A549 (cell line): ENCODE results near the gene CD37. TPM values are rescaled to one million over a fixed set of nuclear protein-coding genes. Genes with fewer than 3 reads are reported as not detected.

Experiments
- ATAC-seq, 2 experiments: fragments of 200-7000 bp in 1 of 2; fragments of >200 bp in 1 of 2; cut with Nextera tagmentation in 1 of 2; cut with Tn5 transposase in 1 of 2; 3 replicates each; pipeline versions ENCODE4 v1.8.0 to v1.9.1; 2018 to 2020; ENCODE audit warnings: mild to moderate bottlenecking in 1 of 2, moderate library complexity in 1 of 2
- CTCF ChIA-PET: fragments of 300-600 bp; sonication (Branson Sonifier 250); formaldehyde crosslinking; extraction: SDS; loops from one replicate; lab custom pipeline; 2021; ENCODE audit warnings: antibody characterized with exemption, inconsistent platforms; lab: Yijun Ruan, JAX
- POLR2A ChIA-PET: fragments of 350-600 bp; formaldehyde crosslinking; extraction: SDS; loops from one replicate; lab custom pipeline; 2021; ENCODE audit warnings: antibody characterized with exemption, inconsistent platforms; lab: Yijun Ruan, JAX
- DNase-seq, 2 experiments: peaks; one replicate each; pipeline versions ENCODE4 v3.0.0 to v3.0.0-alpha.2; 2011 to 2016; ENCODE audit warnings: low read depth in 1 of 2, low spot score in 1 of 2
- FAIRE-seq: peaks from 2 replicates; lab custom pipeline; 2011; peaks lifted over from hg19 to GRCh38; lab: Jason Lieb, UNC
- H3K27ac ChIP-seq, 2 experiments: fragments of >200 bp; sonication (Bioruptor Twin); formaldehyde crosslinking; 3 replicates each; pipeline ENCODE4 v1.5.1; 2016 to 2017
- H3K4me1 ChIP-seq: fragments of >200 bp; sonication (Bioruptor Twin); formaldehyde crosslinking; 3 replicates; pipeline ENCODE4 v1.6.1; 2016
- H3K4me2 ChIP-seq: fragments of >200 bp; sonication (Bioruptor Twin); formaldehyde crosslinking; 3 replicates; pipeline ENCODE4 v1.6.1; 2016
- H3K4me3 ChIP-seq: fragments of >200 bp; sonication (Bioruptor Twin); formaldehyde crosslinking; 3 replicates; pipeline ENCODE4 v1.5.1; 2016
- H3K9me3 ChIP-seq: fragments of >200 bp; sonication (Bioruptor Twin); formaldehyde crosslinking; 3 replicates; pipeline ENCODE4 v1.6.1; 2016
- ATOH8 ChIP-seq: fragments of 250-450 bp; sonication (Bioruptor Pico); IDR thresholded peaks from 2 replicates; pipeline ENCODE4 v1.5.0; 2020; ENCODE audit warnings: low read depth, mild to moderate bottlenecking, moderate library complexity
- CBX8 ChIP-seq: fragments of 200-600 bp; sonication (generic); IDR thresholded peaks from 2 replicates; pipeline ENCODE4 v1.6.1; 2016
- CEBPB ChIP-seq, 2 experiments: fragments of >200 bp in 1 of 2; sonication (Bioruptor Twin) in 1 of 2; formaldehyde crosslinking in 1 of 2; IDR thresholded peaks; 2 replicates each; pipeline ENCODE4 v1.6.1; 2012 to 2016
- CHD2 ChIP-seq: fragments of 150-350 bp; IDR thresholded peaks from 2 replicates; pipeline ENCODE4 v1.6.1; 2014; ENCODE audit warnings: low read length; ENCODE audit not compliant: partially characterized antibody
- EHMT2 ChIP-seq: fragments of 200-600 bp; sonication (generic); IDR thresholded peaks from 2 replicates; pipeline ENCODE4 v1.6.1; 2016; ENCODE audit warnings: antibody characterized with exemption, low read depth, mild to moderate bottlenecking, moderate library complexity
- EP300 ChIP-seq, 2 experiments: fragments of >200 bp; sonication (Bioruptor Twin); formaldehyde crosslinking; IDR thresholded peaks; 2 replicates in 1 of 2; 3 replicates in 1 of 2; pipeline ENCODE4 v1.6.1; 2016 to 2017
- ESRRA ChIP-seq: fragments of 150-350 bp; IDR thresholded peaks from 2 replicates; pipeline ENCODE4 v1.6.1; 2014; ENCODE audit warnings: mild to moderate bottlenecking, low read length, borderline replicate concordance
- FOSB ChIP-seq: fragments of 250-450 bp; sonication (Bioruptor Pico); IDR thresholded peaks from 2 replicates; pipeline ENCODE4 v1.5.0; 2020; ENCODE audit warnings: mild to moderate bottlenecking, moderate library complexity
- FOSL2 ChIP-seq, 2 experiments: fragments of 450-650 bp in 1 of 2; fragments of >200 bp in 1 of 2; sonication (Bioruptor Twin) in 1 of 2; formaldehyde crosslinking; IDR thresholded peaks; 2 replicates each; pipeline versions ENCODE4 v1.5.0 to v1.6.1; 2016 to 2020; ENCODE audit warnings: mild to moderate bottlenecking in 1 of 2, moderate library complexity in 1 of 2
- FOXS1 ChIP-seq: fragments of 250-450 bp; sonication (Bioruptor Pico); IDR thresholded peaks from 2 replicates; pipeline ENCODE4 v1.5.0; 2020; ENCODE audit warnings: mild to moderate bottlenecking, moderate library complexity
- GATA3 ChIP-seq: IDR thresholded peaks from 2 replicates; pipeline ENCODE4 v1.6.1; 2012; ENCODE audit warnings: borderline replicate concordance
- HES2 ChIP-seq: fragments of >200 bp; sonication (Bioruptor Twin); formaldehyde crosslinking; IDR thresholded peaks from 2 replicates; pipeline ENCODE4 v1.6.1; 2016
- HEYL ChIP-seq: fragments of 250-450 bp; sonication (Bioruptor Pico); IDR thresholded peaks from 2 replicates; pipeline ENCODE4 v1.8.0; 2021; ENCODE audit warnings: mild to moderate bottlenecking, moderate library complexity
- JUN ChIP-seq, 2 experiments: fragments of >200 bp; sonication (Bioruptor Twin); formaldehyde crosslinking; IDR thresholded peaks; 2 replicates in 1 of 2; 3 replicates in 1 of 2; pipeline ENCODE4 v1.6.1; 2016 to 2017
- KDM5A ChIP-seq: fragments of 200-600 bp; sonication (generic); IDR thresholded peaks from 2 replicates; pipeline ENCODE4 v1.6.1; 2016; ENCODE audit warnings: antibody characterized with exemption, mild to moderate bottlenecking
- MAX ChIP-seq: IDR thresholded peaks from 2 replicates; pipeline ENCODE4 v1.6.1; 2012
- MAZ ChIP-seq: fragments of 150-350 bp; IDR thresholded peaks from 2 replicates; pipeline ENCODE4 v1.6.1; 2014; ENCODE audit warnings: antibody characterized with exemption, low read depth, low read length, borderline replicate concordance
- POLR2A ChIP-seq: IDR thresholded peaks from 2 replicates; pipeline ENCODE4 v1.6.1; 2012; ENCODE audit warnings: mild to moderate bottlenecking, low read length
- POLR2AphosphoS2 ChIP-seq: conservative IDR thresholded peaks from 2 replicates; pipeline ENCODE4 v1.6.1; 2012; ENCODE audit warnings: low read length, improper control_type of control experiment, inconsistent platforms
- RFX5 ChIP-seq: fragments of 450-650 bp; IDR thresholded peaks from 2 replicates; pipeline ENCODE4 v1.7.1; 2014; ENCODE audit warnings: antibody characterized with exemption, mild to moderate bottlenecking, moderate library complexity
- RNF2 ChIP-seq: fragments of 200-600 bp; sonication (generic); IDR thresholded peaks from 2 replicates; pipeline ENCODE4 v1.6.1; 2016; ENCODE audit warnings: low read depth, mild to moderate bottlenecking, antibody characterized with exemption, moderate library complexity, borderline replicate concordance
- SREBF2 ChIP-seq: fragments of 450-650 bp; IDR thresholded peaks from 2 replicates; pipeline ENCODE4 v1.6.1; 2014; ENCODE audit warnings: mild to moderate bottlenecking, moderate library complexity
- TP53 ChIP-seq: fragments of 250-450 bp; sonication (Bioruptor Pico); IDR thresholded peaks from 2 replicates; pipeline ENCODE4 v1.5.0; 2021; ENCODE audit warnings: mild to moderate bottlenecking, moderate library complexity
- ZFP36 ChIP-seq: fragments of 450-650 bp; IDR thresholded peaks from 2 replicates; pipeline ENCODE4 v1.6.1; 2014; ENCODE audit warnings: borderline replicate concordance; ENCODE audit not compliant: partially characterized antibody
- ZNF302 ChIP-seq: fragments of 250-450 bp; sonication (Bioruptor Pico); IDR thresholded peaks from 2 replicates; pipeline ENCODE4 v1.9.0; 2021; ENCODE audit warnings: inconsistent platforms, mild to moderate bottlenecking, moderate library complexity
- WGBS: methylation state at CpG from one replicate; pipeline ENCODE4 v1.1.6; 2017; ENCODE audit errors: missing lambda C conversion rate; 5-methylcytosine and 5-hydroxymethylcytosine counted together
- polyA plus RNA-seq, 4 experiments: library from polyadenylated mRNA; depleted of rRNA in 3 of 4; stranded (reverse); fragments of >200 nt; fragmentation: RNase III in 1 of 4; extraction: RNeasy Plus Mini Kit Qiagen cat#74134 plus additional on column Dnase treatment in 1 of 4; gene quantifications; 2 replicates in 3 of 4; 3 replicates in 1 of 4; pipeline ENCODE4 v1.2.3, GENCODE V29; 2011 to 2017
- TF ChIP-seq, protein P1 (sequence below): fragments of >200 bp; sonication (Bioruptor Twin); formaldehyde crosslinking; IDR thresholded peaks from 3 replicates; pipeline ENCODE4 v1.5.1; 2016

Gene CD37
- polyA plus RNA-seq, 2 of the 4 experiments (the other 2 are of a cell fraction): 0.13 TPM; not detected in 1

- ChIA-PET CTCF (interaction anchor here (0.5 to 12.9 kb wide), 14 partner anchors 9 to 197 kb away, joined by 3 to 108 read pairs (median 4); partner anchors contain the start of gene KASH5), POLR2A (no interaction called here)
- Histone ChIP-seq H3K4me2 (no peak overlapping the region), H3K9me3 (peaks cover 6% of the 10 kb centered on the region), H3K4me1 (no peaks in the 10 kb centered on the region), H3K27ac (no peak overlapping the region), H3K4me3 (no peak overlapping the region)
- 70% methylated on average over 16 of the region's 16 CpGs for WGBS
- ATAC-seq: peak; percentile 32 to 40; a peak in 3 of 6 replicates
- TF ChIP-seq CEBPB (IDR thresholded peaks at IDR 0.05) (no peak), EHMT2 (no peak), HES2 (no peak), SREBF2 (no peak), FOSB (CRISPR knock-in tag) (no peak), FOXS1 (CRISPR knock-in tag) (no peak), RNF2 (no peak), MAZ (no peak), JUN (IDR thresholded peaks at IDR 0.05) (no peak), ESRRA (no peak), KDM5A (no peak), ZNF302 (no peak), FOSL2 (IDR thresholded peaks at IDR 0.05) (no peak), FOSL2 (CRISPR knock-in tag; IDR thresholded peaks at IDR 0.05) (no peak), CHD2 (no peak), EP300 (IDR thresholded peaks at IDR 0.05) (no peak), POLR2A (no peak), CBX8 (no peak)
- TF ChIP-seq, protein P1, sequence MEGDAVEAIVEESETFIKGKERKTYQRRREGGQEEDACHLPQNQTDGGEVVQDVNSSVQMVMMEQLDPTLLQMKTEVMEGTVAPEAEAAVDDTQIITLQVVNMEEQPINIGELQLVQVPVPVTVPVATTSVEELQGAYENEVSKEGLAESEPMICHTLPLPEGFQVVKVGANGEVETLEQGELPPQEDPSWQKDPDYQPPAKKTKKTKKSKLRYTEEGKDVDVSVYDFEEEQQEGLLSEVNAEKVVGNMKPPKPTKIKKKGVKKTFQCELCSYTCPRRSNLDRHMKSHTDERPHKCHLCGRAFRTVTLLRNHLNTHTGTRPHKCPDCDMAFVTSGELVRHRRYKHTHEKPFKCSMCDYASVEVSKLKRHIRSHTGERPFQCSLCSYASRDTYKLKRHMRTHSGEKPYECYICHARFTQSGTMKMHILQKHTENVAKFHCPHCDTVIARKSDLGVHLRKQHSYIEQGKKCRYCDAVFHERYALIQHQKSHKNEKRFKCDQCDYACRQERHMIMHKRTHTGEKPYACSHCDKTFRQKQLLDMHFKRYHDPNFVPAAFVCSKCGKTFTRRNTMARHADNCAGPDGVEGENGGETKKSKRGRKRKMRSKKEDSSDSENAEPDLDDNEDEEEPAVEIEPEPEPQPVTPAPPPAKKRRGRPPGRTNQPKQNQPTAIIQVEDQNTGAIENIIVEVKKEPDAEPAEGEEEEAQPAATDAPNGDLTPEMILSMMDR: no peak
- FAIRE-seq: no peak
- DNase-seq: no peak
Measured at GRCh38 chr19:49374665-49375434, 39.6 kb downstream of the CD37 start.

DNA sequence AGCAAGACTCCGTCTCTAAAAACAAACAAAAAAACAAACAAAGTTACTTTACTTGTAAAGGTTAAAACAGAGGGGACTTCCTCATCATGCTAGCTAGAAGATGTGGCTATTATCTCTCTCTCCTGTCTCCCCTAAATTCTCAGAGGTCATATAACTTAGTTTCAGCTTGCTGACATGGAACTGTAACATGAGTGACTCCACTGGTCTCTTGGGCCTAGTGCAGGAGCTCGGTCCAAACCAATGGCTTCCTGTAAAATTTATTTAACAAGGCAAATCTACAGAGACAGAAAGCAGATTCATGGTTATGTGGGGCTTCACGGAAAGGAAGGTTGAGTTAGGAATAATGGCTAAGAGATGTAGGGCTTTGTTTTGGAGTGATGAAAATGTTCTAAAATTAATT, 43.3 kb downstream of the CD37 start:
- TF ChIP-seq POLR2AphosphoS2: no peak
- no peak for TF ChIP-seq GATA3
- no peak for TF ChIP-seq RFX5
- no peak for TF ChIP-seq FOSL2 (IDR thresholded peaks at IDR 0.05)
- no peak for TF ChIP-seq FOSL2 (CRISPR knock-in tag; IDR thresholded peaks at IDR 0.05)
- TF ChIP-seq RNF2: no peak
- no peak for TF ChIP-seq JUN (IDR thresholded peaks at IDR 0.05)
- no peak for TF ChIP-seq FOSB (CRISPR knock-in tag)
- TF ChIP-seq ZFP36: no peak
- no peak for TF ChIP-seq MAZ
- TF ChIP-seq HES2: no peak
- TF ChIP-seq SREBF2: no peak
- no peak for TF ChIP-seq HEYL (CRISPR knock-in tag)
- TF ChIP-seq ATOH8 (CRISPR knock-in tag): no peak
- no peak for TF ChIP-seq CBX8
- TF ChIP-seq MAX: no peak
- no peak for TF ChIP-seq ESRRA
- no peak for TF ChIP-seq TP53 (CRISPR knock-in tag)
- peaks cover 22% of the 10 kb centered on the region for H3K9me3 ChIP-seq
- H3K27ac ChIP-seq: no peak overlapping the region
- no peak overlapping the region for H3K4me3 ChIP-seq
- FAIRE-seq: no peak
- H3K4me1 ChIP-seq: no peaks in the 10 kb centered on the region
- H3K4me2 ChIP-seq: no peak overlapping the region
- DNase-seq: no peak
- POLR2A ChIA-PET: interaction anchor here (1.0 kb wide), 1 partner anchor 10 kb away, joined by 3 read pairs; the partner anchor contains the start of gene KASH5
- WGBS: 80% methylated on average over 3 of the region's 3 CpGs
- CTCF ChIA-PET: interaction anchor here (0.9 to 12.9 kb wide), 6 partner anchors 12 to 152 kb away, joined by 3 to 108 read pairs (median 4); partner anchors contain the start of gene KASH5
- ATAC-seq: no peak
